HCT116 (cell line): ENCODE data around the gene FAM227A.

Source experiments
- CEBPB ChIP-seq: IDR thresholded peaks from 2 replicates; pipeline ENCODE4 v1.6.1; 2012; ENCODE audit warnings: low read depth
- CTCF ChIP-seq, 3 experiments: fragments of 200-600 bp in 1 of 3; sonication (generic) in 1 of 3; IDR thresholded peaks in 2 of 3; conservative IDR thresholded peaks in 1 of 3; 2 replicates each; pipeline ENCODE4 v1.5.1; 2012 to 2017; ENCODE audit warnings: low read depth in 2 of 3, low read length in 2 of 3, antibody characterized with exemption in 1 of 3, borderline replicate concordance in 1 of 3, control low read depth in 1 of 3, mild to moderate bottlenecking in 1 of 3, mixed read lengths in 1 of 3, mixed run types in 1 of 3, moderate library complexity in 1 of 3; ENCODE audit not compliant: insufficient read depth in 1 of 3
- EZH2 ChIP-seq: fragments of 200-600 bp; sonication (generic); IDR thresholded peaks from 2 replicates; pipeline ENCODE4 v1.6.1; 2017; ENCODE audit warnings: antibody characterized with exemption, mixed run types
- FOSL1 ChIP-seq: IDR thresholded peaks from 2 replicates; pipeline ENCODE4 v1.6.1; 2012; ENCODE audit warnings: low read depth
- POLR2A ChIP-seq: IDR thresholded peaks from 2 replicates; pipeline ENCODE4 v1.7.0; 2011; ENCODE audit warnings: borderline replicate concordance; ENCODE audit not compliant: insufficient read depth, insufficient read length; ENCODE audit errors: extremely low read depth
- POLR2AphosphoS5 ChIP-seq: IDR thresholded peaks from 2 replicates; pipeline ENCODE4 v1.6.1; 2011; ENCODE audit warnings: mild to moderate bottlenecking, low read depth, low read length, moderate library complexity
- YY1 ChIP-seq: IDR thresholded peaks from 2 replicates; pipeline ENCODE4 v1.6.1; 2011; ENCODE audit warnings: low read length, low read depth, moderate library complexity, mild to moderate bottlenecking; ENCODE audit not compliant: insufficient replicate concordance; ENCODE audit errors: extremely low read depth
- TF ChIP-seq, protein P1 (sequence below): IDR thresholded peaks from 2 replicates; pipeline ENCODE4 v1.6.1; 2012; ENCODE audit warnings: low read depth

- TF ChIP-seq FOSL1, result no peak
- TF ChIP-seq POLR2AphosphoS5, result no peak
- TF ChIP-seq EZH2, result no peak
- no peak for TF ChIP-seq POLR2A
- no peak for TF ChIP-seq CTCF (IDR thresholded peaks at IDR 0.05 in 2 of 3, conservative IDR thresholded peaks at IDR 0.05 in 1 of 3; ENCODE audit: borderline replicate concordance in 1 of 3, insufficient read depth in 1 of 3, low read depth in 2 of 3, low read length in 2 of 3)
- TF ChIP-seq, protein P1, sequence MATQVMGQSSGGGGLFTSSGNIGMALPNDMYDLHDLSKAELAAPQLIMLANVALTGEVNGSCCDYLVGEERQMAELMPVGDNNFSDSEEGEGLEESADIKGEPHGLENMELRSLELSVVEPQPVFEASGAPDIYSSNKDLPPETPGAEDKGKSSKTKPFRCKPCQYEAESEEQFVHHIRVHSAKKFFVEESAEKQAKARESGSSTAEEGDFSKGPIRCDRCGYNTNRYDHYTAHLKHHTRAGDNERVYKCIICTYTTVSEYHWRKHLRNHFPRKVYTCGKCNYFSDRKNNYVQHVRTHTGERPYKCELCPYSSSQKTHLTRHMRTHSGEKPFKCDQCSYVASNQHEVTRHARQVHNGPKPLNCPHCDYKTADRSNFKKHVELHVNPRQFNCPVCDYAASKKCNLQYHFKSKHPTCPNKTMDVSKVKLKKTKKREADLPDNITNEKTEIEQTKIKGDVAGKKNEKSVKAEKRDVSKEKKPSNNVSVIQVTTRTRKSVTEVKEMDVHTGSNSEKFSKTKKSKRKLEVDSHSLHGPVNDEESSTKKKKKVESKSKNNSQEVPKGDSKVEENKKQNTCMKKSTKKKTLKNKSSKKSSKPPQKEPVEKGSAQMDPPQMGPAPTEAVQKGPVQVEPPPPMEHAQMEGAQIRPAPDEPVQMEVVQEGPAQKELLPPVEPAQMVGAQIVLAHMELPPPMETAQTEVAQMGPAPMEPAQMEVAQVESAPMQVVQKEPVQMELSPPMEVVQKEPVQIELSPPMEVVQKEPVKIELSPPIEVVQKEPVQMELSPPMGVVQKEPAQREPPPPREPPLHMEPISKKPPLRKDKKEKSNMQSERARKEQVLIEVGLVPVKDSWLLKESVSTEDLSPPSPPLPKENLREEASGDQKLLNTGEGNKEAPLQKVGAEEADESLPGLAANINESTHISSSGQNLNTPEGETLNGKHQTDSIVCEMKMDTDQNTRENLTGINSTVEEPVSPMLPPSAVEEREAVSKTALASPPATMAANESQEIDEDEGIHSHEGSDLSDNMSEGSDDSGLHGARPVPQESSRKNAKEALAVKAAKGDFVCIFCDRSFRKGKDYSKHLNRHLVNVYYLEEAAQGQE, result no peak
- TF ChIP-seq CEBPB, result no peak
- no peak for TF ChIP-seq YY1
Observed at GRCh38 chr22:38614332-38615063, 41.7 kb downstream of the FAM227A start.
